Endothelial cell of umbilical vein (primary cell): ENCODE data around the gene GMNN. TPM values are rescaled to one million over a fixed set of nuclear protein-coding genes. Genes with fewer than 3 reads are reported as not detected.

Experiments used
- BruUV-seq: library from RNA; stranded (reverse); fragments of 400-500 nt; replicated peaks from 2 replicates; lab custom pipeline; 2021; lab: Mats Ljungman, UMichigan
- CTCF ChIA-PET: fragments of 300-600, 350-600 bp; sonication (Branson Sonifier 250); formaldehyde crosslinking; loops from one replicate; lab custom pipeline; 2021; ENCODE audit warnings: antibody characterized with exemption, inconsistent platforms; lab: Charles Lee
- POLR2A ChIA-PET: fragments of 300-600, 350-600 bp; sonication (Branson Sonifier 250); formaldehyde crosslinking; loops from one replicate; lab custom pipeline; 2021; ENCODE audit warnings: antibody characterized with exemption, inconsistent platforms; lab: Charles Lee
- DNase-seq: peaks from one replicate; pipeline ENCODE4 v3.0.0-alpha.2; 2011; ENCODE audit warnings: low read depth, low spot score
- FAIRE-seq: peaks from 2 replicates; lab custom pipeline; 2011; peaks lifted over from hg19 to GRCh38; lab: Jason Lieb, UNC
- H2AFZ ChIP-seq: 2 replicates; pipeline ENCODE4 v1.6.0; 2012; ENCODE audit warnings: low read depth, low read length, control low read depth, inconsistent platforms
- H3K27ac ChIP-seq: 2 replicates; pipeline ENCODE4 v1.5.1; 2011; ENCODE audit warnings: low read depth, mild to moderate bottlenecking, control low read depth, low read length, moderate library complexity; ENCODE audit not compliant: insufficient read depth
- H3K27me3 ChIP-seq, 2 experiments: 2 replicates each; pipeline versions ENCODE4 v1.6.0 to v1.6.1; 2011; ENCODE audit warnings: low read length in 2 of 2, mixed read lengths in 1 of 2; ENCODE audit not compliant: control insufficient read depth in 2 of 2, insufficient read depth in 2 of 2
- H3K36me3 ChIP-seq, 2 experiments: 2 replicates in 1 of 2; 3 replicates in 1 of 2; pipeline ENCODE4 v1.5.1; 2011; ENCODE audit warnings: low read length in 2 of 2, mild to moderate bottlenecking in 1 of 2, moderate library complexity in 1 of 2; ENCODE audit not compliant: control insufficient read depth in 2 of 2, insufficient read depth in 2 of 2; ENCODE audit errors: extremely low read depth in 1 of 2
- H3K4me1 ChIP-seq: 3 replicates; pipeline ENCODE4 v1.5.1; 2011; ENCODE audit warnings: mild to moderate bottlenecking, low read length; ENCODE audit not compliant: control insufficient read depth, insufficient read depth; ENCODE audit errors: extremely low read depth
- H3K4me2 ChIP-seq: 2 replicates; pipeline ENCODE4 v1.6.1; 2011; ENCODE audit warnings: low read length, control low read depth, mixed read lengths; ENCODE audit not compliant: insufficient read depth
- H3K4me3 ChIP-seq, 3 experiments: fragments of 200-600 bp in 1 of 3; sonication (generic), shearing (Covaris generic) in 1 of 3; replicated peaks in 1 of 3; 2 replicates each; pipeline ENCODE4 v1.5.1; 2011 to 2016; ENCODE audit warnings: control low read depth in 3 of 3, low read length in 3 of 3, mild to moderate bottlenecking in 2 of 3, inconsistent platforms in 1 of 3, low read depth in 1 of 3, moderate library complexity in 1 of 3; ENCODE audit not compliant: insufficient read depth in 1 of 3
- H3K79me2 ChIP-seq: 2 replicates; pipeline ENCODE4 v1.6.0; 2012; ENCODE audit warnings: low read length, inconsistent platforms; ENCODE audit not compliant: control insufficient read depth, insufficient read depth
- H3K9ac ChIP-seq: replicated peaks from 2 replicates; pipeline ENCODE3; 2011; ENCODE audit warnings: low read length, control low read depth; ENCODE audit not compliant: insufficient read depth; ENCODE audit errors: extremely low read depth
- H3K9me1 ChIP-seq: replicated peaks from 3 replicates; pipeline ENCODE4 v1.6.0; 2011; ENCODE audit warnings: mild to moderate bottlenecking, low read length; ENCODE audit not compliant: control insufficient read depth, insufficient read depth; ENCODE audit errors: extremely low read depth
- H3K9me3 ChIP-seq: replicated peaks from 2 replicates; pipeline ENCODE4 v1.5.1; 2012; ENCODE audit warnings: low read length, inconsistent platforms; ENCODE audit not compliant: control insufficient read depth, insufficient read depth
- H4K20me1 ChIP-seq: replicated peaks from 2 replicates; pipeline ENCODE3; 2011; ENCODE audit warnings: mild to moderate bottlenecking, low read length; ENCODE audit not compliant: control insufficient read depth, insufficient read depth; ENCODE audit errors: extremely low read depth
- CTCF ChIP-seq, 2 donors: IDR thresholded peaks; 1 replicate in 1 of 2; 2 replicates in 1 of 2; pipeline ENCODE4 v1.5.1; 2011; ENCODE audit warnings: low read length in 2 of 2, mild to moderate bottlenecking in 2 of 2, moderate library complexity in 2 of 2, control low read depth in 1 of 2, inconsistent platforms in 1 of 2, low read depth in 1 of 2; ENCODE audit not compliant: insufficient read depth in 1 of 2; ENCODE audit errors: extremely low read depth in 1 of 2
- EZH2 ChIP-seq: IDR thresholded peaks from 2 replicates; pipeline ENCODE4 v1.6.1; 2012; ENCODE audit warnings: borderline replicate concordance, low read depth, mild to moderate bottlenecking, moderate library complexity, low read length, inconsistent platforms; ENCODE audit not compliant: severe bottlenecking
- FOS ChIP-seq: IDR thresholded peaks from 2 replicates; pipeline ENCODE4 v1.6.1; 2011; ENCODE audit warnings: mild to moderate bottlenecking, low read length, moderate library complexity, borderline replicate concordance; ENCODE audit not compliant: insufficient read depth
- GATA2 ChIP-seq: IDR thresholded peaks from 2 replicates; pipeline ENCODE4 v1.7.0; 2011; ENCODE audit warnings: low read depth, mild to moderate bottlenecking, moderate library complexity, mixed read lengths, low read length; ENCODE audit not compliant: insufficient read length, insufficient read depth
- JUN ChIP-seq: IDR thresholded peaks from 2 replicates; pipeline ENCODE4 v1.6.1; 2011; ENCODE audit warnings: borderline replicate concordance, low read depth; ENCODE audit not compliant: insufficient read length, insufficient read depth
- MAX ChIP-seq: IDR thresholded peaks from 2 replicates; pipeline ENCODE4 v1.6.1; 2011; ENCODE audit not compliant: insufficient read depth, insufficient read length
- MYC ChIP-seq: IDR thresholded peaks from one replicate; pipeline ENCODE4 v1.6.1; 2011; ENCODE audit warnings: mild to moderate bottlenecking, low read depth, low read length
- POLR2A ChIP-seq: IDR thresholded peaks from 2 replicates; pipeline ENCODE4 v1.6.1; 2012; ENCODE audit warnings: low read depth, mild to moderate bottlenecking, control low read depth, low read length
- POLR2AphosphoS5 ChIP-seq: IDR thresholded peaks from 2 replicates; pipeline ENCODE4 v1.6.1; 2012; ENCODE audit warnings: low read depth, mild to moderate bottlenecking, control low read depth, low read length, moderate library complexity; ENCODE audit not compliant: insufficient read depth
- dilution Hi-C: fragments of 300-500 bp; cut with MboI; formaldehyde crosslinking; loops from one replicate; pipeline ENCODE4 v1.15.0; 2019; ENCODE audit warnings: low sequenced_read_pairs; ENCODE audit not compliant: extremely low pct_ligation_motif_present
- intact Hi-C: fragments of 100-400 bp; cut with micrococcal nuclease; formaldehyde crosslinking; loops from one replicate; pipeline ENCODE4 v1.10.0; 2022
- polyA plus RNA-seq, 4 experiments: library from polyadenylated mRNA; depleted of rRNA in 3 of 4; stranded (reverse) in 3 of 4; unstranded in 1 of 4; fragments of >200 nt; gene quantifications; 2 replicates each; pipeline versions ENCODE4 v1.2.1 to v1.2.3, GENCODE V29; 2011 to 2012; ENCODE audit warnings: missing spikeins in 1 of 4
- total RNA-seq: library from RNA; stranded (reverse); gene quantifications from 2 replicates; pipeline ENCODE4 v1.2.3, GENCODE V29; 2021

Gene GMNN
- total and polyA plus RNA-seq, 2 donors (not counting 3 experiments of a cell fraction or from before 2014, with no cell fraction given): 25.4 to 52.6 TPM

GRCh38 chr6:24823185-24823584, 48.4 kb downstream of the GMNN start:
- Histone ChIP-seq H3K36me3 (no peaks in the 10 kb centered on the region), H3K4me1 (no peaks in the 10 kb centered on the region), H3K4me3 (no peak overlapping the region), H4K20me1 (no peaks in the 10 kb centered on the region), H3K27me3 (no peaks in the 10 kb centered on the region), H3K9me1 (no peaks in the 10 kb centered on the region), H3K9me3 (no peaks in the 10 kb centered on the region), H3K9ac (no peak overlapping the region), H2AFZ (no peak overlapping the region), H3K27ac (no peak overlapping the region), H3K4me2 (no peak overlapping the region), H3K79me2 (no peaks in the 10 kb centered on the region)
- FAIRE-seq (no peak), DNase-seq (no peak)
- dilution Hi-C loops: no loop called here
- BruUV-seq: no TSS peak
- no peak for TF ChIP-seq MYC
- no peak for TF ChIP-seq GATA2
- no peak for TF ChIP-seq FOS
- no peak for TF ChIP-seq EZH2
- TF ChIP-seq CTCF (IDR thresholded peaks at IDR 0.05; ENCODE audit: extremely low read depth in 1 of 2, insufficient read depth in 1 of 2, low read depth in 1 of 2, low read length in 2 of 2): no peak
- no peak for TF ChIP-seq MAX
- no peak for TF ChIP-seq POLR2A
- TF ChIP-seq POLR2AphosphoS5: no peak
- no peak for TF ChIP-seq JUN
- intact Hi-C loops: no loop called here
- ChIA-PET CTCF (no interaction called here), POLR2A (no interaction called here)
